Stomach (tissue), 9 donors: ENCODE results near the gene PRMT1. TPM values are rescaled to one million over a fixed set of nuclear protein-coding genes. Genes with fewer than 3 reads are reported as not detected.

Source experiments
- DNase-seq, 2 donors: peaks; one replicate each; pipeline versions ENCODE4 v3.0.0 to v3.0.0-alpha.2; 2013 to 2019
- H3K27ac ChIP-seq, 5 donors: fragments of 200-600 bp in 4 of 5; sonication (generic) in 4 of 5; one replicate each; pipeline ENCODE4 v1.5.1; 2013 to 2019; ENCODE audit warnings: mild to moderate bottlenecking in 1 of 5, moderate library complexity in 1 of 5
- H3K27me3 ChIP-seq, 3 donors: fragments of 200-600 bp; sonication (generic); one replicate each; pipeline ENCODE4 v1.5.1; 2017 to 2019; ENCODE audit warnings: mixed run types in 1 of 3
- H3K36me3 ChIP-seq, 4 donors: fragments of 200-600 bp; sonication (generic); 1 replicate in 3 of 4; 2 replicates in 1 of 4; pipeline ENCODE4 v1.5.1; 2016 to 2019
- H3K4me1 ChIP-seq, 4 donors: fragments of 200-600 bp; sonication (generic); one replicate each; pipeline ENCODE4 v1.5.1; 2016 to 2019
- H3K4me3 ChIP-seq, 4 donors: fragments of 200-600 bp; sonication (generic) in 3 of 4; one replicate each; pipeline ENCODE4 v1.5.1; 2016 to 2019; ENCODE audit warnings: mild to moderate bottlenecking in 1 of 4
- H3K9me3 ChIP-seq, 4 donors: fragments of 200-600 bp; sonication (generic); one replicate each; pipeline ENCODE4 v1.5.1; 2016 to 2019
- CTCF ChIP-seq, 7 experiments: fragments of 450-650 bp in 4 of 7; fragments of 200-600 bp in 3 of 7; sonication (generic) in 3 of 7; IDR thresholded peaks; one replicate each; pipeline ENCODE4 v1.5.1; 2016 to 2019; ENCODE audit warnings: antibody characterized with exemption in 7 of 7, control low read depth in 2 of 7, mild to moderate bottlenecking in 1 of 7
- EP300 ChIP-seq: sonication (generic); formaldehyde crosslinking; IDR thresholded peaks from one replicate; pipeline ENCODE4 v1.6.1; 2017; ENCODE audit warnings: antibody characterized with exemption
- POLR2A ChIP-seq, 4 donors: fragments of 450-650 bp; IDR thresholded peaks; one replicate each; pipeline ENCODE4 v1.6.1; 2016; ENCODE audit warnings: antibody characterized with exemption in 4 of 4, control low read depth in 2 of 4, mild to moderate bottlenecking in 1 of 4, moderate library complexity in 1 of 4
- POLR2AphosphoS5 ChIP-seq, 3 donors: sonication (generic); formaldehyde crosslinking; IDR thresholded peaks; one replicate each; pipeline ENCODE4 v1.6.1; 2016; ENCODE audit warnings: antibody characterized with exemption in 3 of 3
- WGBS, 5 donors: extraction: QIAGEN DNeasy Blood & Tissue Kit in 3 of 5; methylation state at CpG; one replicate each; pipeline versions ENCODE4 v1.1.5 to v1.1.7; 2013 to 2018; 5-methylcytosine and 5-hydroxymethylcytosine counted together
- intact Hi-C: fragments of 100-400 bp; cut with DNase I; formaldehyde crosslinking; loops from one replicate; pipeline ENCODE4 v1.15.1; 2023; ENCODE audit warnings: low total_unique reads
- polyA plus RNA-seq, 3 donors: library from polyadenylated mRNA; stranded (reverse); fragments of 200-250 nt; gene quantifications; one replicate each; pipeline ENCODE4 v1.2.3, GENCODE V29; 2013
- total RNA-seq, 5 donors: library from RNA; depleted of rRNA; stranded (reverse); fragments of >200 nt; gene quantifications; one replicate each; pipeline versions ENCODE4 v1.1.0 to v1.2.3, GENCODE V29; 2014 to 2016
- donor health status: healthy with polysubstance abuse.
- donor health status: Bipolar disorder and iron deficiency.
- donor health status: healthy.

The PRMT1 gene
- total and polyA plus RNA-seq, 8 donors: 53.3 to 131 (median 107) TPM

- WGBS, 5 donors: 89 to 95% (median 92%) methylated on average over 13 of the region's 13 CpGs
- no peak for DNase-seq
- H3K27me3 ChIP-seq: no peaks in the 10 kb centered on the region
- TF ChIP-seq CTCF (IDR thresholded peaks at IDR 0.05) (no peak), POLR2AphosphoS5 (IDR thresholded peaks at IDR 0.05) (no peak), POLR2A (IDR thresholded peaks at IDR 0.05) (no peak), EP300 (no peak)
- peaks cover 14 to 54% (median 46%) of the 10 kb centered on the region in 4 donors for H3K4me1 ChIP-seq
- no peak overlapping the region for H3K27ac ChIP-seq
- peaks cover 44 to 66% (median 61%) of the 10 kb centered on the region in 4 donors for H3K36me3 ChIP-seq
- no peak overlapping the region for H3K4me3 ChIP-seq
- intact Hi-C loops: no loop called here
- no peaks in the 10 kb centered on the region for H3K9me3 ChIP-seq
Measured at GRCh38 chr19:49645995-49646394, 31.1 kb upstream of the PRMT1 start.

GRCh38 chr19:49646586-49646985 is 30.5 kb upstream of the PRMT1 start:
- DNase-seq: no peak
- Histone ChIP-seq H3K36me3 (peaks cover 50 to 71% (median 67%) of the 10 kb centered on the region in 4 donors), H3K9me3 (no peaks in the 10 kb centered on the region), H3K4me3 (no peak overlapping the region), H3K27me3 (no peaks in the 10 kb centered on the region), H3K27ac (no peak overlapping the region), H3K4me1 (peaks cover 14 to 50% (median 40%) of the 10 kb centered on the region in 4 donors)
- 91 to 95% (median 92%) methylated on average over 16 to 17 of the region's 17 CpGs for WGBS, 5 donors
- TF ChIP-seq POLR2AphosphoS5 (IDR thresholded peaks at IDR 0.05) (no peak), EP300 (no peak), CTCF (IDR thresholded peaks at IDR 0.05) (no peak), POLR2A (IDR thresholded peaks at IDR 0.05) (no peak)
- intact Hi-C loops: no loop called here

GRCh38 chr19:49651029-49651819 is 25.8 kb upstream of the PRMT1 start:
- Histone ChIP-seq H3K4me1 (peaks cover 0 to 11% (median 5%) of the 10 kb centered on the region in 4 donors), H3K36me3 (peaks cover 76 to 100% (median 100%) of the 10 kb centered on the region in 4 donors), H3K9me3 (no peaks in the 10 kb centered on the region), H3K27ac (no peak overlapping the region), H3K4me3 (no peak overlapping the region), H3K27me3 (no peaks in the 10 kb centered on the region)
- intact Hi-C loops: no loop called here
- 94 to 97% (median 96%) methylated on average over 16 to 72 of the region's 72 CpGs for WGBS, 5 donors
- TF ChIP-seq CTCF (IDR thresholded peaks at IDR 0.05) (no peak), POLR2A (IDR thresholded peaks at IDR 0.05) (no peak), POLR2AphosphoS5 (IDR thresholded peaks at IDR 0.05) (no peak), EP300 (no peak)
- no peak for DNase-seq

- H3K4me3 ChIP-seq: no peak overlapping the region
- peaks cover 0 to 4% (median 2%) of the 10 kb centered on the region in 4 donors for H3K4me1 ChIP-seq
- H3K9me3 ChIP-seq: no peaks in the 10 kb centered on the region
- no peak for TF ChIP-seq EP300
- TF ChIP-seq POLR2A (IDR thresholded peaks at IDR 0.05): no peak
- no peak for TF ChIP-seq CTCF (IDR thresholded peaks at IDR 0.05)
- no peak for TF ChIP-seq POLR2AphosphoS5 (IDR thresholded peaks at IDR 0.05)
- no peak overlapping the region for H3K27ac ChIP-seq
- no peaks in the 10 kb centered on the region for H3K27me3 ChIP-seq
- H3K36me3 ChIP-seq: peaks cover 76 to 100% (median 100%) of the 10 kb centered on the region in 4 donors
- no peak for DNase-seq
- intact Hi-C loops: no loop called here
- 93 to 97% (median 96%) methylated on average over 63 to 109 of the region's 110 CpGs for WGBS, 5 donors
Measured at GRCh38 chr19:49651820-49652550, 25.1 kb upstream of the PRMT1 start.
